ENCODE measurements around the gene FUT8.
A peak's percentile ranks its signal among the peaks of the same experiment; 100 is the strongest.
"Not testable (repeated sequence)": the region's sequence is repeated elsewhere in the genome, so short reads cannot be mapped to it uniquely, and the experiment has no call there.

FUT8 gene

DNA sequence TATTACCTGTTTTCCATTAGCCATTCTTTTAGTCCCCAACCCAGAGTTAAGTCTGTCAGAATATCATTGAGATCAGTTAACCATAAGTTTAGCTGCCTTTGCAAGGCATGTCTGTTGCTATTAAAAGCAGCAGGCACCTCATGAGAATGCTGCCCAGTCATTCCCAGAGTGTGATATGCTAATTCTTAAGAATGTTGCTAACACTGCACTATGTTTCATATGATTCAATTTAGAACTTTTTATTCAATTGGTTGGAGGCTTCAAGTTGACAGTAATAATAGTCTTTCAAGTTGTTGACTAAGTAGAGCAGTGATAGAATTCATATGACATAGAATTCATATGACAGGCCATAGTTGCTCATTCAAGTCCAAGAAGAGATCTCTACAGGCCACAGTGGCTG lies 292.3 kb downstream of the FUT8 start:
- peak; percentile 66 for DNase-seq (ENCODE audit: low read depth, low spot score)

DNA sequence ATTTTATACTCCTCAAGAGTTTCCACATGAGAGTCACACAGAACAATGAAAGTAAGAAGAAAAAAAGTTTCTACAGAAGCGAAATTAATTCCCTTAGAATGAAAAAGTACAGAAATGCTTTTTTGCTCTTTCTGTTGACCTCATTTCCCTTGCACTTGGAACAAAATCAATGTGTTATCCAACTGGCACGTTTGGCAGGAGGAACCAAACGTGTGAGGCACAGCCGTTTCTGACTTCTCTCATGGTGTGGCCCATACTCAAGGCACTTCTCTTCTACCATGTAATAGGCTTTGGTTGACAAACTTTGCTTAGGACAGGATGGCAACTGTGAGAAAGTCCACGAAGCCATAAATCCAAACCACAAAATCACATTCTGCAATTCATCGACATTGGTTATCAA lies 297.0 kb downstream of the FUT8 start:
- peak; percentile 3 for DNase-seq (ENCODE audit: low read depth, low spot score)

DNA sequence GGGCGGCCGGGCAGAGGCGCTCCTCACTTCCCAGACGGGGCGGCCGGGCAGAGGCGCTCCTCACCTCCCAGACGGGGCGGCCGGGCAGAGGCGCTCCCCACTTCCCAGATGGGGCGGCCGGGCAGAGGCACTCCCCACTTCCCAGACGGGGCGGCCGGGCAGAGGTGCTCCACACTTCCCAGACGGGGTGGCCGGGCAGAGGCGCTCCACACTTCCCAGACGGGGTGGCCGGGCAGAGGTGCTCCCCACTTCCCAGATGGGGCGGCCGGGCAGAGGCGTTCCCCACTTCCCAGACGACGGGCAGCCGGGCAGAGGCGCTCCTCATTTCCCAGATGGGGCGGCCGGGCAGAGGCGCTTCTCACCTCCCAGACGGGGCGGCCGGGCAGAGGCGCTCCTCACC lies 304.3 kb downstream of the FUT8 start:
- not testable (repeated sequence) for DNase-seq (ENCODE audit: low read depth, low spot score)

DNA sequence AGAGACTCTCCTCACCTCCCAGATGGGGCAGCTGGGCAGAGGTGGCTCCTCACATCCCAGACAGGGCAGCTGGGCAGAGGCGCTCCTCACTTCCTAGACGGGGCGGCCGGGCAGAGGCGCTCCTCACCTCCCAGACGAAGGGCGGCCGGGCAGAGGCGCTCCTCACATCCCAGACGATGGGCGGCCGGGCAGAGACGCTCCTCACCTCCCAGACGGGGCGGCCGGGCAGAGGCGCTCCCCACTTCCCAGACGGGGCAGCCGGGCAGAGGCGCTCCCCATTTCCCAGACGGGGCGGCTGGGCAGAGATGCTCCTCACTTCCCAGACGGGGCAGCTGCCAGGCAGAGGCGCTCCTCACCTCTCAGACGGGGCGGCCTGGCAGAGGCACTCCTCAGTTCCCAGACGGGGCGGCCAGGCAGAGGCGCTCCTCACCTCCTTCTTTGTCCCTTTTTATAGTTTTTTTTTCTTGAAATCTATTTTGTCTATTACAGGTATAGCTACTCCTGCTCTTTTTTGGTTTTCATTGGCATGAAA lies 304.9 kb downstream of the FUT8 start:
- DNase-seq (ENCODE audit: low read depth, low spot score): not testable (repeated sequence)

DNA sequence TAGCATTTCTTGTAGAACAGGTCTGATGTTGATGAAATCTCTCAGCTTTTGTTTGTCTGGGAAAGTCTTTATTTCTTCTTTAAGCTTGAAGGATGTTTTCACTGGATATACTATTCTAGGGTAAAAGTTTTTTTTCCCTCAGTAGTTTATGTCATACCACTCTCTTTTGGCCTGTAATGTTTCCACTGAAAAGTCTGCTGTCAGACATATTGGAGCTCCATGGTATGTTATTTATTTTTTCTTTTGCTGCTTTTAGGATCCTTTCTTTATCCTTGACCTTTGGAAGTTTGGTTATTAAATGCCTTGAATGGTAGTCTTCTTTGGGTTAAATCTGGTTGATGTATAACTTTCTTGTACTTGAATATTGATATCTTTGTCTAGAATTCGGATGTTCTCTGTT lies 306.1 kb downstream of the FUT8 start:
- DNase-seq (ENCODE audit: low read depth, low spot score): no peak

DNA sequence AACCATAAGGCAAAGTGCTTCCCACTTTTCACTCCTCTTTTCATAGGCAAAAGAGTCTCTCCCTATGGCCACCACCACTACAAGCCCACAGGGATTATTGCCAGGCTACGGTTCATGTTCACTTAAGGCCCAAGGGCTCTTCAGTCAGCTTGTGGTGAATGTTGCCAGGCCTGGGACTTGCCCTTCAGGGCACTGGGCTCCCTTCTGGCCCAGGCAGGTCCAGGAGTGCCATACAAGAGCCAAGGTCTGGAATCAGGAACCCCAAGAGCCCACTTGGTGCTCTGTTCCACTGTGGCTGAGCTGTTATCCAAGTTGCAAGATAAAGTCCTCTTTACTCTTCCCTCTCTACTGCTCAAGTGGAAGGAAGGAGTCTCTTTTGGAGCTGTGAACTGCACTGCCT lies 307.6 kb downstream of the FUT8 start:
- DNase-seq (ENCODE audit: low read depth, low spot score): no peak

DNA sequence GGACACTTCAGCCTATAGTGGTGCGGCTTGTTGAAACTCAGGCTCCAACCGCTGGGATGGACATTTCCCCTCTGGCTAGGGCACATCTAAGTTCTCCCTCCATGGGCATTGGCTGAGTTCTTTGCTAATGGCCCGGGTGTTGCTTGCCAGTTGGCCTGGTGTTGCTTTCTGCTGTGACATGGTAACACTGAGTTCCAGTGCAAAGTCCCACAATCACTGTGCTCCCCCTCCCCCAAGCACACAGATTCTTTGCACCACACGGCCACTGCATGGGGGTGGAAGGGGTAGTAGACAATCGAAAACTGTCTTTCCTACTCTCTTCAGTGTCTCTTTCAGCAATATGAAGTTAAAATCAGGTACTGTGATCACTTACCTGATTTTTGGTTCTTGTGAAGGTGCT lies 308.2 kb downstream of the FUT8 start:
- no peak for DNase-seq (ENCODE audit: low read depth, low spot score)

DNA sequence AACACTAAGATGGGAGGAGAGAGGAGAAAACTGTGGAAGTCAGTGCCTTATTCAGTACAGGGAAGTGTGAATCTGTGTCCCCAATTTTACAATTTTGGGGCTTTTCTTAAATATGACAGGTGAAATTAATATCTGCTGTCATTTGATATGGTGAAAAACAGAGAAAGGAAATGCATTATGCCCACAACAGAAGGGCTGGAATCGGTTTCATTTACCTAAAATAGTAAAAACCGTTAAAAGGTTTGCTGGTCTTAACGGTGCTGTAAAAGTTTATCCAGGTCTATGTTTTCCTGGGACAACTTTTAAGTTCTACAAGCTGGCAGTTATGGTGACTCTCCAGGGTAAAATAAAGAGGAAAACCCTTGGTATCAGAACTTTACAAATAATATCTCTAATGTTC lies 310.8 kb downstream of the FUT8 start:
- DNase-seq (ENCODE audit: low read depth, low spot score): no peak

DNA sequence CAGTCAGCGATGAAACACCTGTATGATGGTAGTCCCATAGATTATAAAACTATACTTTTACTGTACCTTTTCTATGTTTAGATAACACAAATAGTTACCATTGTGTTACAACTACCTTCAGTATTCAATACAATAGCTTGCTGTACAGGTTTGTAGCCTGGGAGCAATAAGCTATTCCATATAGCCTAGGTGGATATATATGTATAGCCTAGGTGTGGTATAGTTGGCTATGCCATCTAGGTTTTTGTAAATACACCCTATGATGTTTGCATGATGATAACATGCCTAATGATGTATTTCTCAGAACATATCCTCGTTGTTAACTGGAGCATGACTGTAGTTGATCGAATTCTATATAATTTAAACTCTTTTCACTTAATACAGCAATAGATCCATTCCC lies 316.1 kb downstream of the FUT8 start:
- DNase-seq (ENCODE audit: low read depth, low spot score): no peak

DNA sequence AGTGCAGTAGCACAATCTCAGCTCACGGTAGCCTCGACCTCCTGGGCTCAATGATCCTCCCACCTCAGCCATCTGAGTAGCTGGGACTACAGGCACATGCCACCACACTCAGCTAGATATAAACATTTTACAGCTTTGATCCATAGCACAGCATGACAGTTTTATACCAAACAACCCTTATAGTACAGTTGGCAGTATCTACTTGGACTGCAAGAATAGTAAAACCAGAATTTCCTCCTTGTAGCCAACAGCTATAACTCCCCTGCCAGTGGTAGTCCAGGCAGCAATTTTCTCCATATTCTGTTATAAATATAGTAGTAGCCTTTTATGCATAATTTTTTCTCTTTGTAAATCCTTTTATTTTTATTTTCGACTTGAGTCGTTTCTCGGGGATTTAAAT lies 317.0 kb downstream of the FUT8 start:
- no peak for DNase-seq (ENCODE audit: low read depth, low spot score)

DNA sequence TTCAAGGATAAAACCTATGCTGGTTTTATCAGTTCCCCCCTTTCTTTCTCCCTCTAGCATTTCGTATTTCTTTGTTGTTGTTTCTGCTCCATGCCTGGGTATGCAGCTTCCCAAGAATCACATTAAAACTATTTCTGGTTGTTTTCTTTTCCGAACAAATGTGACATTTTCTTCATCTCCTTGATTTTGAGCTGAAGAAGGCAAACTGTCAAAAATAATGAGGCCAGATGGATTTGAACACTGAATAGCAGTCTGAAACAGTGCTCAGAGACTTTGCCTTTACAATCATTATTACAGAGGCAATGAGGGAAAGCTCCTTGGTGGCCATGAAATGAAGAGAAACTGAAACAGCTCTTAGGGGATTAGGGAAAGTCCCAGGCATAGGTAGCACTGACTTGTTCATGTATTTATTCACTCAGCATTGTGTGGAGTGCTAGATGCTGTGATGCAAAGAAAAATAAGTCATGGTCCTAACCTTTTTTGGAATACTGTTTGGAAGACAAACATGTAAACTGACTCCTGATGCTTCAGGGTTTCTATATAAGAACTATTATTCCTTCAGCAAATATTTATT lies 319.5 kb downstream of the FUT8 start:
- peak; percentile 12 for DNase-seq (ENCODE audit: low read depth, low spot score)

DNA sequence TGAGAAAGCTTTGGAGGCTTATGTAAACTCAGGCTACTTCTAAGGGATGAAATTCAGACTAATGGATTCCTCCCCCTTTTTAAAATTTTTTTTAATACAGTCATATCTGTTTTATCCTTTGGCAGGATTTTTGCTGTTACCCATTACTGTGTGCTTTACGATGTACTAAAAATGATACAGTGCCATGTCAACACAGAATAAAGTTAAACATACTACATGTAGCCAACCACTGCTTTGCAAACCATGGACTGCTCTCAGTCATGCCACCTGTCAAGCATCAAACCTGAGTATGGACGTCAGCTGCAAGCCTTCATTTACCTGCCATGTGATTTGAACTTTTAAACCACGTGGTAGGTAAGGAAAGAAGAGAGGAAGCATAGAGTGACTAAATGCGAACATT lies 325.8 kb downstream of the FUT8 start:
- no peak for DNase-seq (ENCODE audit: low read depth, low spot score)

DNA sequence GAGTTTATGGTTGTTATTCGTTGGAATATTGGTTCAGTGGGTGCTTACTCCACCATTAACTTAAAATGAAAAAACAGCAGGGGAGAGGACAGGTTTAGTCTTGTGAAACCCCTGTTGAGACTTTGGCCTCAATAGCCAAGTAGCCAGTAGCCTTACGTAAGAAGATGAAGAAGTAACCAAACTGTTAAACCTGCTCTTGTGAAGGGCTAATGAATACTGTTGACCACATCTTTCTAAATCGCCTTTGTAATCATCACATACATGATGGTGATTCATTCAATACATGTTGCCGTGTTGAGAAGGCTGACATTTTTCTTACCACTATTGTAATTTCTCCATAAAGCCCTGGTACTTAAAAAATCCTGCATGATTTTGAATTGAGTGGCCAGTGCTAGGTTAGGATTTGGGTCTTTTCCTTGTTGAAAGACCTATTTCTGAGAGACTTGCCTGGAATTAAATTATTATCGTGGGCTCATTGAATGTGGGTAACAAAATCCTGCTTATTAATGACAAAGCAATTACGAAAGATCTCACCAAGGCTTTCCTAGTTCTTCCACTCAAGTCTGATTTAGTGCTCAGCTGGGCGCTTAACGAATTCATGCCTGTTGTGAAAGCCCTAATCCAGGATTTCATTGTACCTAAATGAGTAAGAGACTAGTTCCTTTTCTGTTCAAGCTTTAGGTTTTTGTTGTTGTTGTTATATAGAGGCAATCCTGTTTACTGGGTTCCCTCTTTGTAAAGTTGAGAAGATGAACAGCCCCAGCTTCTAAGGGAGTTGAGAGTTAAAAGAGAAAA lies 333.1 kb downstream of the FUT8 start:
- DNase-seq (ENCODE audit: low read depth, low spot score): peak; percentile 15

DNA sequence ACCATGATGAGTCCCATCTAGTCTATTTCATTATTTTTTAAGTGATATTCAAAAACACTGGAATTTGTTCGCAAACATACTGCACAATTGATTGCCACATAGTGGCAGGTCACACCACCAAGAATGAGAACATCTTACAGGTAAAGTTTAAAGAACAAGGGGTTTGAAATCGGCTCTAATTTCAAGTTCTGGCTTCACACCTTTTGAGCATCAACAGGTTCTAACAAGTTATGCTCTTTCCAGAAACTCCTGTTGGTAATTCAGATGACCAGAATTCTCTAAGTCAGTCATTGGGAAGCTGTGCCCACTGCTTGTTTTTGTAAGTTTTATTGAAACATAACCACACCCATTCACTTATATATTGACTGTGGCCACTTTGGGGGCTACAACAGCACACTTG lies 336.3 kb downstream of the FUT8 start:
- no peak for DNase-seq (ENCODE audit: low read depth, low spot score)

DNA sequence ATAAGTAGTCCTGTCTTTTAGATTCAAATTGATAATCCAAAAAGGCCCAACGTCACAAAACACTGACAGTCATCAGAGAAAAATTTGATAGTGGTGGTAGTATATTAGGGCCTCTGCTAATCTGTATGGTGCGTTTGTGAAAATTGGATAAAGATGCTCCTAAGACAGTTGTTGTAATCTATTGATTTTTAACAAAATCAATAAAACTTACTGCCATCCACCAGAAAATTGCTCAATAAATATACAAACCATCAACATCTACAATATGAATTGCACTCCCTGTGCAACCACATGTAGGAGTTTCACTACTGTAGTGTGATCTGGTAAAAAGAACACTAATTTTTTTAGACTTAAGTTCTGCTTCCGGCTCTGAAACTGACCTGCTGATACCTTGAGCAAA lies 336.8 kb downstream of the FUT8 start:
- DNase-seq (ENCODE audit: low read depth, low spot score): no peak

DNA sequence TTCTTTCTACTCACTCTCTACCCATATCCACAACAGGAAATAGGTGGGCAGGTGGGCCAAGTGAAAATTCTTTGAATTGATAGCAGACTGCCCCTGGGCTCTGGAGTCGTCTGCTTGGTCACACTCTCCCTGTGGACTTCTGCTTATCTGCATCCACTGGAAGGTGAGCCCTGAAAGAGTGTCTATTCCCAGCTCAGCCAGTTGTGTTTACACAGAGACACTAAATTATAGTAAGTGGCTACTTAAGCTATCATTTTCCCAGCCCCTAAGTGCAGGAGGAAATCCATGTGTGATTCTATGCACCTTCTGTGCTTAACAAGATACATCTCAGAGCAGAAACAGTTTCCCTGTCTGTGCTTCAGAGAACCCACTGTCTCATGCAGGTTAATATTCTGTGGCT lies 338.4 kb downstream of the FUT8 start:
- DNase-seq (ENCODE audit: low read depth, low spot score): no peak

DNA sequence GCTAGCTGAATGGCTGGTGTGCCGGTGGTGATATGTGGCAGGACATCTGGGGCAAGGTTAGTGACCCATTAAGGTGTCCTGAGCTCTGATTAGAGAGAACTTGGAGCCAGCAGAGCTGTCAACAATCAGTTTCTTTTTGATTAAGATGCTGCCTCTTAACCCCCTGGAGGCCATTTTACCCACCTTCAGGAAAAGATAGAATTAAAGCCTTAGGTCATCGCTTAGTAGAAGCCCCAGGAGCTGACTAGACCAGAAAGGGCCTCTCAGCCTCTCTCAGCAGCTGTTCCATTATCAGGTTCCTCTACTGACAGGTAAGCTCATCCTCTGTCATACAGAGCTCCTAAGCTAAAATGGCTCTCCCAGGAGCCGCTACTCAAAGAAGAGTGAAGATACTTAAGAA lies 339.0 kb downstream of the FUT8 start:
- DNase-seq (ENCODE audit: low read depth, low spot score): no peak

DNA sequence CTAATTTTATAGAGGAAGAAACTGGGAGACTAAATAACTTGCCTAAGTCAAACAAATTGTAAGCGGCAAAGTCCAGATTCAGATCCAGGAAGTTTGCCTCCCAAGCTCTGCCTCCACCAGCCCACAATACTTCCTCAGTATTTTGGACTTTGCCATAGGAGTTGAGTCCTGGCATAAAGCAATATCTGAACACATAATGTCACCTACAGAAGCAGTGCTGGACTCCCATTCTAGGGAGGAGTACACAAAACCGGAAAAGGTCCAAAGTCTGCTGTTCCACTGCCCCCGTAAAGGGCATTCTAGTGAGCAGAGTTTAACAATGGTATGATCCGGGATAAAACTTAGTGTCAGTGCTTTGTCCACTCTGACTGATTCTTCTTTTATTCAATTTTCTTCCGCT lies 340.5 kb downstream of the FUT8 start:
- no peak for DNase-seq (ENCODE audit: low read depth, low spot score)

DNA sequence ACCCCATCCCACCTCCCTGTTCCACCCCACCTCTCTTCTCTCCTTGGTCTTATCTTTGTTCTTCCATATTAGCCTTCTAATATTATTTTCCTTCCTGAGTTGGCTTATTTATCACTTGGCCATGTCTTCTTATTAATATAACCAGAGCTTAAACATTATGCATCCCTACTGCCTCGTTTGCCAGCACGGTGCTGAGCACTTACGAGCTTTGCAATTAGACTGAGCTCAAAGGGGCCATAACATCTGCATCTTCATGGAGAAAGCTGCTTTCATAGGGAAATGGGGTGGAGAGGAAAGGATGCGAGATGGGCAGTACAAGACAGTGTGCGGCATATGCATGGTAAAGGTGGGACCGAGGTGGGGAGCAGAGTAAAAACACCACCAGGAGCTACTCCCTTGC lies 342.8 kb downstream of the FUT8 start:
- no peak for DNase-seq (ENCODE audit: low read depth, low spot score)

DNA sequence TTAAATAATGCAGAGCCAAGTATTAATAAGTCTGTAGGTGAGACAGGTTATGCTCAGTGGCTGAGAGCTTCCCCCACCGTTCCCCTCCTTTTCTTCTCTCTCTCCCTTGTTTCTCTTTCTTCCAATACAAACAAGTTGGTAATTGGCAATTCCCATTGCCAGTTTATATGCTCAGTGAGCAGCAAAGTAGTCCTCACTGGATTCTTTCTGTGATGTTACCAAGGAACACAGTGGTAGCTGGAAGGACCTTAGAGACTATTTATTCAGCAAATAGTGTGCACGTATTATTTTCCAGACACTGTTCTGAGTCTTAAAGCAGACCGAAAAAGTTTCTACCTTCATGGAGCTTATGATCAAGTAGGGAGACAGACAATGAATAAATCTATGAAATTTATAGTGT lies 344.4 kb downstream of the FUT8 start:
- DNase-seq (ENCODE audit: low read depth, low spot score): no peak

DNA sequence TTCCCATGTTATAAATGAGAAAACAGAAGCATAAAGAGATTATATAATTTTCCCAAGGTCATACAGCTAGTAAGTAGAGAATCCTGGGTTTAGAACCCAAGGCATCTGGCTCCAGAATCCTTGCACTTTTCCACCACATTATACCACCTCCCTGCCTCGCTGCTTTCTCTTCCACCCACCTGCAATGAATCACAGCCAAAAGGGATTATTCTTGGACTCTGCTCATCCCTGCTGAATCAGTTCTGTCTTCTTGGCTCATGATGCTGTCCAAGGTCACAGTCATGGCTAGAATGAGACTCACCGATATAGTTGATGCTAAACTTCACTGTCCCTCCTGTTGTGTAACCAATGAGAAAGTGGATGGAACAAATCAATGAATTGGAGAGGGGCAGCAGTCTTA lies 356.6 kb downstream of the FUT8 start:
- no peak for DNase-seq (ENCODE audit: low read depth, low spot score)

DNA sequence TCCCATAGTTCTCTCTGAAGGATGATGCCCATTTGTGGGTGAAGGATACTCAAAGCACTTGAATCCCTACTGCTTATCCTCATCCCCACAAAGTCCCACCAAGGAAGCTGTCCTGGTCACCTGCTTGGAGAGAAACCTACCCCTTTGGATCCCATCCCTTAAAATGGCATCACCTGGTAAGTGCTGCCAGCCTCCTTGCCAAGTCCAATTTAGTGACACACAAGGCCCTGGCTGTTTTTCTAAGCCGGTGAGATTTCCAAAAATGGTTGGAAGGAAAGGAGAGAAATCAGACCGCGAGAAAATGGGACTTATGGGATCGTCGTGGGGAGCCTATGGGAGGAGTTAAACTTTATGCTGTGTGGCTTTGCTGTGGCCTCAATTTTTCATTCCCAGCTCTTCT lies 358.2 kb downstream of the FUT8 start:
- no peak for DNase-seq (ENCODE audit: low read depth, low spot score)

DNA sequence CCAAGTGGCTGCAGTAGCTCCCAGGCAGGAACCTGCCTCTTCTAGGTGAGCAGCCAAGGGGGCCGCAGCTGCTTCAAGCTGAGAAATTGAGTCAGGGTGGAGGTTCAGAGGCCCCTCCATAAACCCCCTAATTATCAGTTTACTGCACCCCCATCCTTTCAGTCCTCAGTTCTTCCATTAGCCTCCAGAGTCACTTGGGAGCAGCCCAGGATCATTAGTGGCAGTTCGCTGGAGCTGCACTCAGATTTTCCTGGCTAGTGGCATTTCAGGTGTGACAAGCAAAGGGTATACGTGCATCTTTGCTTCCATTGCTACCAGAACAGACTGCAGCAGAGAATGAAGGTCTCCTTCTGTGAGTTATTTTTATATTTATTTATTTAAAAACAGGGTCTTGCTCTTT lies 358.7 kb downstream of the FUT8 start:
- DNase-seq (ENCODE audit: low read depth, low spot score): no peak

DNA sequence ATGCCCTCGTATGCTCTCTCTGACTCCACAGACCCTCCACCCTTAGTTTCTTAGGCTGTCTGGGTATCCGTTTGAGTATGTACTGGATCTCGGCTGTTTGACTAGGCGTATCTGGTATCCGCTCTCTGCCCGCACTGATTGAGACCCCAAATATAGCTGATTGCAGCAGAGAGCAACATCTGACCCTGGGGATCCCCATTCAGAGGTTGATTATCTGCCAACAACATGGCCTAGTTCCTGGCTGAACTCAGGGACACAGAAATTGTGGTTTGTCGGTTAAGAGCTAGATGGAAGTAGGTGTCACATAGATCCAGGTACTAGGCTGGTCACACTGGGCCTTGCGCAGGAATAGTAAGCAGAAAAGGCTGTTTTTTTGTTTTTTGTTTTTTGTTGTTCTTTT lies 359.9 kb downstream of the FUT8 start:
- DNase-seq (ENCODE audit: low read depth, low spot score): no peak

Measured in astrocyte of the hippocampus (primary cell).